Measurements from ENCODE around the gene TM4SF4. TPM values are rescaled to one million over a fixed set of nuclear protein-coding genes. Genes with fewer than 3 reads are reported as not detected.

The TM4SF4 gene
- total RNA-seq, 2 experiments from 2014 or later, result not detected

GRCh38 chr3:149534671-149535332 lies 60.3 kb downstream of the TM4SF4 start:
- CTCF ChIA-PET, result no interaction called here
- POLR2A ChIA-PET, result no interaction called here

DNA sequence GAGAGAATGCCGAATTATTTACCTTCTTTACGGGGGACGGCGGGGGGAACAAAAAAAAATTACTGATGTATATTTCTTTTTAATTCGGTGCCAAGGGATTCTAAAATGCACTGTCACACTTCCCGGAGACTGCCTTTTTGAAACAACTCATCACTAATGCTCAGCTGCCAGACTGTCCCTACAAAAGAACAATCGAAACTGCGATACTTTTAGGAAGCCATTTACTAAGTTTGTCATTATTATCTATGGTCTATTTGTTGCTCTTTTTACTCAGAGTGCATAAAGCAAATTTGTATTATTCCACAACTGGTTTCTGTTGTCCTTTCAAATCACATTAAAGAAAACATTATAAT lies 60.8 kb downstream of the TM4SF4 start:
- POLR2A ChIA-PET, result no interaction called here

DNA sequence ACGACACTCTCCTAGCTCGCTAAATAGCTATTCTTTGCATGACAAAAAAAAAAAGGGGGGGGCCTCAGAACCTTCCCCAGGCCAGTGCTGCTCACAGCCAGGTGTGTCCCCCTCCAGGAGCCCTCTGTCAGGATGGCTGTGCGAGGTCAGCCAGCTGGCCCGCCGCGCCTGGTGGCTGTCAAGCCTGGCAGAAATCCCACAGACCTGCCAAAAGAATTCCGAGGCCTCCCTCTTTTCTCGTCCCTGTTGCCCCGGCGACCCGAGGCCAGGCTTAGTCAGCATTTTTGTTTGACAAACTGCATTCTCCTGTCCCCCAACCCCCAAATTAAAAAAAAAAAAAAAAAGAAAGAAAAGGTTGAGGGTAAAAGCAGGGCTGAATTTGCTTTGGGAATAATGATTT lies 61.9 kb downstream of the TM4SF4 start:
- POLR2A ChIA-PET, result no interaction called here
- CTCF ChIA-PET, result no interaction called here

More for the DNA sequence above, 60.8 kb downstream of the TM4SF4 start:
- CTCF ChIA-PET, result no interaction called here

DNA sequence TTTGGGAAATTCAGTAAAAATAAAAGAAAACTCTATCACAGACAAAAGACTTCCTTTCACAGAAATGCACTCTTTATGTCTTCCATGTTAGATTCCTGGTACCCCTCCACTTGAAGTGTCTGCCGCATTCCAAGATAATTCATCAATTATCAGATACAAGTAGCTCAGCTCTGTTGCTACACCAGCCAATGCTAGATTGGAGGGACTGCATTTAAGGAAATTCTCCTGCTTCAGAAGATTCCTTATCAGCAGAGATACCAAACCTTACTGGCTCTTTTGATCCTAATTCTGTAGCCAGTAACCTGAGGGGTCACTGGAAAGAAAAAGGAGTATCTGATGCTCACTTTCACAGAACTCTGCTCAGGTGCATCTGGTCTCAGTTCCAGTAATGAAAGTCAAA lies 63.9 kb downstream of the TM4SF4 start:
- ChIA-PET CTCF (interaction anchor here (1.0 kb wide), 1 partner anchor 289 kb away, joined by 3 read pairs; no protein-coding TSS in a partner anchor), POLR2A (no interaction called here)

DNA sequence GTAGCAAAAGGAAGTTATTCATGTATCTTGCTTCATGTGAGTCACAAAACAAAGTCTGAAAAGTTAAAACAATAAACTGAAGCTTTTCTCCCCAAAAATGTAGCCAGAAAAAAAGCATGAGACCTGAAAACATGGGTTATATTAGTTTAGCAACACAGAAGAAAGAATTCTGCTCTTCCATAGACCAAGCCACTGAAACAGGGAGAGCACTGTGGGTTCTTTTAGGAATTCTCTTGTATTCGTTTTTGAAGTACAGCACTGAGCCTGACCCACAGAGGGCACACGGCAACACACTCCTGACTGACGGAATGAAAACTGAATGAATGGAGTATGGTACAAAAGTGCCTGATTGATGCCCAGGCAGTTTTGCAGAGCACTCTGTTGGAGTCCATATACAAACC lies 66.6 kb downstream of the TM4SF4 start:
- CTCF ChIA-PET, result no interaction called here

GRCh38 chr3:149542375-149543312 lies 68.1 kb downstream of the TM4SF4 start:
- CTCF ChIA-PET, result no interaction called here
- POLR2A ChIA-PET, result no interaction called here

More for the DNA sequence above, 66.6 kb downstream of the TM4SF4 start:
- POLR2A ChIA-PET, result no interaction called here

GRCh38 chr3:149545049-149545448 lies 70.6 kb downstream of the TM4SF4 start:
- ChIA-PET POLR2A (no interaction called here), CTCF (interaction anchor here (1.7 kb wide), 1 partner anchor 227 kb away, joined by 8 read pairs; no protein-coding TSS in a partner anchor)

DNA sequence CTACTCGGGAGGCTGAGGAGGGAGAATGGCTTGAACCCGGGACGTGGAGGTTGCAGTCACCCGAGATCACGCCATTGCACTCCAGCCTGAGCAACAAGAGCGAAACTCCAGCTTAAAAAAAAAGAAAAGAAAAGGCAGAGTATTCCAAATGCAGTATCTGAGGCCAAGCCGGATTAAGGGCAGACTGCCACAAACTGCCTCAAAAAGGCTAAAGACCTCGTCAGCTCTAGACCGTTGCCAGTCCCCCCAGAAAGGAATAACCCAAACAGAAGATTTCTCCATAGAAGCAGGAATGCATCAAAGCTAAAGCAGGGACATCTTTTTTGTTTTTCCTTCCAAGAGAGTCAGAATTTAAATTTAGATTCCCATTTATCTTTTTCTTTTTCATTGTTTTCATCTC lies 72.9 kb downstream of the TM4SF4 start:
- ChIA-PET CTCF (no interaction called here), POLR2A (no interaction called here)

DNA sequence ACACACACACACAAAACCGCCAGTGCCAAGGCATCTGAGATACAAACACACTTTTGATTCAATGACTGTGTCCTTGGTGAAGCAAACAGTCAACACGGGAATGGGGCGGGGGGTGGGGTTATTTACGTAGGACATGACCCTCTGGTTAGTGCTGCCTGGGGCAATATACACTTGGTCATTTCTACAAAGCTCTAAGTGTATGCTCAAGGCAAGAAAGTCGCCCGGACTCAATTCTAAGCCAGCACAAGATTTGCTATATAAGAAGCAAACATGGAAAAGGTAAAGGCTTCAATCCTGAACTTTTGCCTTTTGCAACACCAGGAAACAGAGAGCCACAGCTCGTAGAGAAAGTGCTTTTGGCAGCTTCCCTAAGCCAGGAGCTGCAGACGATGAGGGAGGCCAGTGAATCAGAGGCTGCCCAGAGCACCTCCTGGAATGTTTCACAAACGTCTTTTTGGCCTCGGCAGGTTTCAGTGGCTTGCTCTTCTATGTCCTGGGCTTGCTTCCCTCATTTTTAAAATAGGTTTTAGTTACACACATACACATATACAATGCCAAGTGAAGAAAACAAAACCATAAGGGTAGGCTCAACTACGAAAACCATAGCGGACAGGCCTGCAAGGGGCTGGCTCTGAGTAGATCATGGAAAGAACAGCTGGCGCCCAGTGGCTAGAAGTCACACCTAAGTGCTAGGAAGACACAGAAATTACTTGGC lies 73.6 kb downstream of the TM4SF4 start:
- CTCF ChIA-PET, result no interaction called here

GRCh38 chr3:149548669-149549065 lies 74.2 kb downstream of the TM4SF4 start:
- ChIA-PET POLR2A (no interaction called here), CTCF (no interaction called here)

More for the DNA sequence above, 73.6 kb downstream of the TM4SF4 start:
- POLR2A ChIA-PET, result no interaction called here

- POLR2A ChIA-PET, result no interaction called here
- CTCF ChIA-PET, result interaction anchor here (1.1 kb wide), 1 partner anchor 37 kb away, joined by 3 read pairs; no protein-coding TSS in a partner anchor
Observed at GRCh38 chr3:149551500-149551899, 77.0 kb downstream of the TM4SF4 start.

- CTCF ChIA-PET, result no interaction called here
- POLR2A ChIA-PET, result no interaction called here
Observed at GRCh38 chr3:149552700-149553099, 78.2 kb downstream of the TM4SF4 start.

Other genes starting within 250 kb of the TM4SF4 start
- gene TM4SF18, start 141.1 kb upstream of the TM4SF4 start, total RNA-seq, result not detected
- gene TM4SF1, start 97.0 kb upstream of the TM4SF4 start, total RNA-seq, result not detected
- 1 to 10 TPM; 1.2 to 1.7 TPM for gene WWTR1, start 183.3 kb downstream of the TM4SF4 start, total RNA-seq